ENCODE data around the gene MPPED1. TPM values are rescaled to one million over a fixed set of nuclear protein-coding genes. Genes with fewer than 3 reads are reported as not detected.

MPPED1 gene
- total RNA-seq, 1 experiment from 2014 or later, result 0.35 TPM

- POLR2A ChIA-PET, result no interaction called here
- no peak overlapping the region for H3K4me3 Mint-ChIP-seq
- H3K4me1 Mint-ChIP-seq, result no peaks in the 10 kb centered on the region
- CTCF ChIA-PET, result no interaction called here
- ATAC-seq (no peak), DNase-seq (ENCODE audit: low spot score) (no peak)
- H3K27ac Mint-ChIP-seq, result no peak overlapping the region
- no peaks in the 10 kb centered on the region for H3K36me3 Mint-ChIP-seq
- TF ChIP-seq ZNF532 (CRISPR knock-in tag; IDR thresholded peaks at IDR 0.05; ENCODE audit: borderline replicate concordance) (no peak), EMX1 (CRISPR knock-in tag; IDR thresholded peaks at IDR 0.05) (no peak), JAZF1 (CRISPR knock-in tag; IDR thresholded peaks at IDR 0.05) (no peak), FOXP4 (CRISPR knock-in tag; IDR thresholded peaks at IDR 0.05) (no peak), SOX15 (CRISPR knock-in tag; IDR thresholded peaks at IDR 0.05) (no peak)
- TF ChIP-seq, protein P1, sequence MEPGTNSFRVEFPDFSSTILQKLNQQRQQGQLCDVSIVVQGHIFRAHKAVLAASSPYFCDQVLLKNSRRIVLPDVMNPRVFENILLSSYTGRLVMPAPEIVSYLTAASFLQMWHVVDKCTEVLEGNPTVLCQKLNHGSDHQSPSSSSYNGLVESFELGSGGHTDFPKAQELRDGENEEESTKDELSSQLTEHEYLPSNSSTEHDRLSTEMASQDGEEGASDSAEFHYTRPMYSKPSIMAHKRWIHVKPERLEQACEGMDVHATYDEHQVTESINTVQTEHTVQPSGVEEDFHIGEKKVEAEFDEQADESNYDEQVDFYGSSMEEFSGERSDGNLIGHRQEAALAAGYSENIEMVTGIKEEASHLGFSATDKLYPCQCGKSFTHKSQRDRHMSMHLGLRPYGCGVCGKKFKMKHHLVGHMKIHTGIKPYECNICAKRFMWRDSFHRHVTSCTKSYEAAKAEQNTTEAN (CRISPR knock-in tag; IDR thresholded peaks at IDR 0.05), result no peak
- TF ChIP-seq, protein P2, sequence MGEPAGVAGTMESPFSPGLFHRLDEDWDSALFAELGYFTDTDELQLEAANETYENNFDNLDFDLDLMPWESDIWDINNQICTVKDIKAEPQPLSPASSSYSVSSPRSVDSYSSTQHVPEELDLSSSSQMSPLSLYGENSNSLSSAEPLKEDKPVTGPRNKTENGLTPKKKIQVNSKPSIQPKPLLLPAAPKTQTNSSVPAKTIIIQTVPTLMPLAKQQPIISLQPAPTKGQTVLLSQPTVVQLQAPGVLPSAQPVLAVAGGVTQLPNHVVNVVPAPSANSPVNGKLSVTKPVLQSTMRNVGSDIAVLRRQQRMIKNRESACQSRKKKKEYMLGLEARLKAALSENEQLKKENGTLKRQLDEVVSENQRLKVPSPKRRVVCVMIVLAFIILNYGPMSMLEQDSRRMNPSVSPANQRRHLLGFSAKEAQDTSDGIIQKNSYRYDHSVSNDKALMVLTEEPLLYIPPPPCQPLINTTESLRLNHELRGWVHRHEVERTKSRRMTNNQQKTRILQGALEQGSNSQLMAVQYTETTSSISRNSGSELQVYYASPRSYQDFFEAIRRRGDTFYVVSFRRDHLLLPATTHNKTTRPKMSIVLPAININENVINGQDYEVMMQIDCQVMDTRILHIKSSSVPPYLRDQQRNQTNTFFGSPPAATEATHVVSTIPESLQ (CRISPR knock-in tag; IDR thresholded peaks at IDR 0.05), result no peak
- 0 out of 2 replicates have a peak, but pooled peaks cover 3% of the 10 kb centered on the region for H3K27me3 Mint-ChIP-seq (ENCODE audit: low read depth)
- no peaks in the 10 kb centered on the region for H3K9me3 Mint-ChIP-seq
Measured at GRCh38 chr22:43512279-43512678, 100.5 kb downstream of the MPPED1 start.

GRCh38 chr22:43514476-43515157 lies 102.8 kb downstream of the MPPED1 start:
- no peaks in the 10 kb centered on the region for H3K4me1 Mint-ChIP-seq
- H3K36me3 Mint-ChIP-seq, result no peaks in the 10 kb centered on the region
- POLR2A ChIA-PET, result no interaction called here
- 0 out of 2 replicates have a peak, but pooled peaks cover 3% of the 10 kb centered on the region for H3K27me3 Mint-ChIP-seq (ENCODE audit: low read depth)
- TF ChIP-seq SP1 (CRISPR knock-in tag; conservative IDR thresholded peaks at IDR 0.05) (0 out of 2 replicates have a peak, but pooled peaks have one; percentile 33), NR1H2 (CRISPR knock-in tag; IDR thresholded peaks at IDR 0.05) (no peak)
- H3K4me3 Mint-ChIP-seq, result no peak overlapping the region
- CTCF ChIA-PET, result interaction anchor here (0.9 to 1.8 kb wide), 2 partner anchors 36 to 228 kb away, joined by 5 to 9 read pairs; no protein-coding TSS in a partner anchor
- DNase-seq (ENCODE audit: low spot score) (no peak), ATAC-seq (no peak)
- H3K27ac Mint-ChIP-seq, result no peak overlapping the region; the same call in 1 of the 2 replicates
- no peaks in the 10 kb centered on the region for H3K9me3 Mint-ChIP-seq

- no peaks in the 10 kb centered on the region for H3K9me3 Mint-ChIP-seq
- 0 out of 2 replicates have a peak, but pooled peaks cover 3% of the 10 kb centered on the region for H3K27me3 Mint-ChIP-seq (ENCODE audit: low read depth)
- no peaks in the 10 kb centered on the region for H3K4me1 Mint-ChIP-seq
- ChIA-PET POLR2A (no interaction called here), CTCF (interaction anchor here (0.9 to 1.8 kb wide), 44 partner anchors 9 to 369 kb away, joined by 3 to 14 read pairs (median 4); no protein-coding TSS in a partner anchor)
- H3K27ac Mint-ChIP-seq, result no peak overlapping the region
- DNase-seq (ENCODE audit: low spot score) (no peak), ATAC-seq (no peak)
- no peaks in the 10 kb centered on the region for H3K36me3 Mint-ChIP-seq
- TF ChIP-seq TP53 (CRISPR knock-in tag; IDR thresholded peaks at IDR 0.05) (no peak), KAT7 (CRISPR knock-in tag; IDR thresholded peaks at IDR 0.05; ENCODE audit: borderline replicate concordance) (no peak)
- H3K4me3 Mint-ChIP-seq, result no peak overlapping the region
Measured at GRCh38 chr22:43515411-43515810, 103.6 kb downstream of the MPPED1 start.

All from WTC11 (cell line).